ENCODE data around the gene SYNE3.
"Not testable (repeated sequence)": the region's sequence is repeated elsewhere in the genome, so short reads cannot be mapped to it uniquely, and the experiment has no call there.

The SYNE3 gene

GRCh38 chr14:95523051-95523814 is 6.8 kb upstream of the SYNE3 start:
- DNase-seq = no peak

- no peak for DNase-seq
Measured at GRCh38 chr14:95522556-95522955, 6.1 kb upstream of the SYNE3 start.

DNA sequence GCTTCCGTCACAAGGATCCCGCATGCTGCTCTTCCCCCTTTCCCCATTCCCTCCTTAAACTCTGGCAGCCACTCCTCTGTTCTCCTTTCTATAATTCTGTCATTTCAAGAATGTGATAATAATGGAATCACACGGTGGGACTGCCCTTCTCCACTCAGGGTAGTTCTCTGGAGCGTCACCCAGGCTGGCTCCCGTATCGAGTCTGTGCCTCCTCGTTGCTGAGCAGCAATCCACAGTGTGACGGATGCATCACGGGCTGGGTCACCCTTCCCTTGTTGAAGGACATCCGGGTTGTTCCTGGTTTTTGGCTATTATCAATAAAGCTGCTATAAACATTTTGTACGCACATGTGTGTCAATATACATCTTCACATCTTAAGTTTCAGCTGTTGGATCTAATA is 5.7 kb upstream of the SYNE3 start:
- DNase-seq = no peak

GRCh38 chr14:95521001-95521400 is 4.6 kb upstream of the SYNE3 start:
- no peak for DNase-seq

DNA sequence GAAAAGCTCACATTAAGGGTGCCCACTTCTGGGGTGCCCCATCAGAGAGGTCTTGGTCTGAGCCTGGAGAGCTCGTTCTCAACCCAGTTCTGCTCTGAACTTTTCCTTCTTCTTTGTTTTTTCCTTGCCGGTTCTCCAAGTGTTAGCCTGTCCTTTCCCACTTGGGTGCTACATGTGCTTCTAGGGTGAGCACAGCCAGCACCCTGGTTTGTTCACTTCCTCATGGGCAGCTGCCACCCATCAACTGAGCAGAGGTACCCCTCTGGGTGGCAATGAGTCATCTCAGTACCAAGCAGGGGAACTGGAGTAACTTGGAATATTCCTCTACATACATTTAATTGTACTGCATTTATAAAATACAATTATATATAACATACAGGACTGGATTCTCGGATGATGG is 3.9 kb upstream of the SYNE3 start:
- DNase-seq = no peak

DNA sequence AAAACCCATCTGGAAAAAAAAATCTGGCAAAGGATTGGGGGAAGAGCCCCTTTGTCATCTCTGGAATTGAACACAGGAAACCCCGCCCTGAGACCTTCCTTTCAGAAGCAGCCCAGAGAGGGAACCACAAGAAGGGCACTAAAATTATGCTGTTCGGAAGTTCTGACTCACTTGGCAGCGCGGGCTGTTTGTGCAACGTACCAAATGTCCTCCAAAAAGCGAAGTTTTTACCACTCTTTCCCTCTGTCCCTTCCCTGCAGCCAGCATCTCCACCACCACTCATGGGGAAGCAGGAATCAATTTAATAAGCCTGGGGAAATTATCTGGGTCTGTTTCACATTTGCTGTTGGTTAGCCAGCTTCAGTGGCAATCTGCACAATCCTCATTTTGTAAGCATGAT is 3.2 kb upstream of the SYNE3 start:
- peak; percentile 68 for DNase-seq

- no peak for DNase-seq
Measured at GRCh38 chr14:95518045-95518751, 1.7 kb upstream of the SYNE3 start.

DNA sequence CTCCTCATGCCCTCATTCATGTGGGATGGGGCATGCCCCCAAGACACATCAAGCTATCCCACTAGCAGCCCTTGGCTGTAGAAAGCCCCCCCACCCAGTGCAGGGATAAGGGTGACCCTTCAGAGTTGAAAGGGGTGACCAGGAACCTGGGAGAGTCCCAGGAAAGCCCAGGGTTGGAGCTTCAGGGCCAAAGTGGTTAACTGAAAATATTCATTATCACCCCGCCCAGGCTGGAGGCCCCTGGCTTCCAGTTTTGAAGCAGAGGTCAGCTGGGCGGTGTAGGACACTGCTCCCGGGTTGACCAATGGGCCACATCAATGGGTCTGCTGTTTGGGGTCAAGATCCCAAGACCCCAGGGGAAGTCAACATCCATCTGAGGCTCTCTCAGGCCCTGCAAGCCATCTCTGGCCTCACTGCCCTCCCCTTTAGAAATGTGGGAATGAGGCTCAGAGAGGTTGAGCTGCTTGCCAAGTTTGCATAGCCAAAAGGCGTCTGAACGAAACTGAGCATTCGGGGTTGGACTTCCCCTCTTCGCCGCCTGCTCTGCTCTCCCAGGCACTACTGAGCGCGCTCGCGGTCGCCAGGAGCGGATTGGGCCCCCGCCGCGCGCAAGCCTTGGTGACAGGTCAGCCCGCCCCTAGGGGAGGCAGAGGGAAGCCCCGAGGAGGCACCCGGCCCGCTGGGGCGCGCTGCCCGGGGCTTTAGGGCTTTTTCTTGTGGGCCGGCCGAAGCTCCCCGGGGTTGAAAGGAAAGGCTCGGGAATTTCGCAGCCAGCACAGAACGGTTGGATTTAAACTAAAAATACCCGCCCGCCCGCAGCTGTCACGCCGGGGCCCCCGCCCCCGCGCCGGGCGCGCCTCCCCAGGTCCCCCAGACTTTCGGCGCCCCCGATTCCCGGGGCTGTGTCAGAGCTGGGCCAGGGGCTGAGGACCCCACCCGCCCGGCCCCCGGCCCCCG is 576 bp downstream of the SYNE3 start:
- no peak for DNase-seq

DNA sequence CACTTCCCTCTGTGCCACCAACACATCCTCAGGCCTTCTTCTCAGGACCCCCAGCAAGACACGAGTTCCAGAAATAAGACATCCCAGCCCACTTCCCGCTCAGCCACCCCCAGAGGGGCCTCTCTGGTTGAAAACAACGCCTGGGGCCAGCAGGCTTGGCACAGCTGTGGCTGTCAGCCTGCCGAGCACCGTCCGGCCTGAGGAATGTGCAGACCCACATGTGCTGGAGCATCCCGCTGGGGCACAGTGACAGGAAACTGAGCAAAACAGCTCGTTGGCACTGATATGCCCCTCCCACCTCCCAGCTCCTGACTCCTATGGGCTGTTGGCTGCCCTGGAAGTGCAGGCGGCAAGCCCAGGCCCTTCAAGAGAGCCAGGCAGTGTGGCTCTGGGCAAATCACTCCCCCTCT is 1.4 kb downstream of the SYNE3 start:
- DNase-seq = no peak

DNA sequence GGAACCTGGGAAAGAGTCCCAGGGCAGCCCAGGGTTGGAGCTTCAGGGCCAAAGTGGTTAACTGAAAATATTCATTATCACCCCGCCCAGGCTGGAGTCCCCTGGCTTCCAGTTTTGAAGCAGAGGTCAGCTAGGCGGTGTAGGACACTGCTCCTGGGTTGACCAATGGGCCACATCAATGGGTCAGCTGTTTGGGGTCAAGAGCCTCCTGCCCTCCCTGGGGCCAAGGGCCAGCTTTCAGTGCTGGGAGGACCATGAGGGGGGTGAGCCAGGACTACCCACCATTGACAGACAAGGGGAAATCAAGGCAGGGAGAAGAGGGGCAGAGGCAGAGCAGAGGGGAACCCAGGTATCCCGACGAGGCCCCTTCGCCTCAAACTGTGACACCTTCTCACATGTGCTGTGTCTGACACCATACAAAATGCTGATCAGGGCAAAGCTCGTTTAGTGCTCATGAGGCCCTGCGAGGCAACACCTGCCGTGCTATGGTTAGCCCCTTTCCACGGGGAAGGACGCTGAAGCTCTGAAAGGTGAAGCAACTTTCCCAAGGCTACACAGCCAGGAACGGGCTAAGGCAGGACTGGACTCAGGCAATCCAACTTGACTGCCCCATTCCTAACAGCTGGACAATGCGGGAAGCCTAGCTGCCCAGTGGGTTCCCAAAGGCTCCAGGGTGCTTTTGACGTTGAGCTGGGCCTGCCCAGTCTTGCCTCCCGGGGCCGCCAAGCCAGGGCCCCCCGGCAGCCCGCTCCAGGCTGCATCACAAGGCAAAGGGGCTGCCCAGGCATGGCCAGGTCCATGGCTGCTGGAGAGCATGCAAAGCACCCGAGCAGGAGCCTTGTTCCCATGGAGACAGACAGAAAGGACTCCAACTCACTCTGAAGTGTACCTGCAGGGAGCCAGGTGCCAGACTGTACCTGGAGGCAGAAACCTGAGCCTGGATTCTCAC is 2.0 kb downstream of the SYNE3 start:
- DNase-seq = no peak

DNA sequence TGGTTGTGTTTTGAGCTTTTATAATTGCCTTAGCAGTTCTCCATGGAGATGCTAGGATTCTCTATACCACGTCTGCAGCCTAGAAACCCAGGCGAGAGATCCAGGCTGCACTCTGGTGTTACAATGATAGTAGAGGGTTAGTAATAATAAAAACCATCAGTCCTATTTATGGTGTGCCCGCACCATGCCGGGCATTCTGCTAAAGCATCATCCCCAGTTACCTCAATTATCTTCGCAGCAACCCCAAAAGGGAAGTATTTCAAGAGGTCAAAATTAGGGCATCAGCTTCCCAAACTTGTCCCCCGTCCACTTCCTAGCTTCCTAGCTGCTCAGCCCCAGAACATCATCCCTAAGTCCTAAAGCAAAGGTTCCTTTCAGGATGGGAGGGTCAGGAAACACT is 3.2 kb downstream of the SYNE3 start:
- no peak for DNase-seq

- DNase-seq = no peak
Measured at GRCh38 chr14:95511687-95512086, 4.8 kb downstream of the SYNE3 start.

GRCh38 chr14:95510804-95511203 is 5.6 kb downstream of the SYNE3 start:
- DNase-seq = no peak

GRCh38 chr14:95510344-95510743 is 6.1 kb downstream of the SYNE3 start:
- DNase-seq = not testable (repeated sequence)

GRCh38 chr14:95509495-95509894 is 7.0 kb downstream of the SYNE3 start:
- DNase-seq = no peak

GRCh38 chr14:95508377-95508776 is 8.1 kb downstream of the SYNE3 start:
- DNase-seq = no peak

DNA sequence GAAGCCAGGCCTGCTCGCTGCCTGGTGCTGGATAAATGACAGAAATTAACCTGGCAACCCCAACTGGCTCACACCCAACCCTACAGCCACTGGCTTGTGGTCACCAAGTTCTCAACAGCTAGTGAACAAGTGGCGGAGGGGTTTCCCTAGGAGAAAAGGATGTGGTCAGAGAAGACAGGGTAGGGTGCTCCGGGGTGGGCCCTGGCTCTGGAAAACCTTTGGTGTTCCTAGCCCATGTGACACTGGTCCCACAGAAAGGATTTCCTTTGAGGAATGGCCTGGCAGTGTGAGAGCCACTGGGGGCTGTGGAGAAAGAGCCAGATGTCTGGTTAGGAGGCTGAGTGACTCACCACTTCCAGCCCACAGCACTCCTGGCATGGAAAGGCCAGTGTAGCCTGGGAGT is 8.7 kb downstream of the SYNE3 start:
- no peak for DNase-seq

GRCh38 chr14:95507174-95507573 is 9.3 kb downstream of the SYNE3 start:
- peak; percentile 70 for DNase-seq

DNA sequence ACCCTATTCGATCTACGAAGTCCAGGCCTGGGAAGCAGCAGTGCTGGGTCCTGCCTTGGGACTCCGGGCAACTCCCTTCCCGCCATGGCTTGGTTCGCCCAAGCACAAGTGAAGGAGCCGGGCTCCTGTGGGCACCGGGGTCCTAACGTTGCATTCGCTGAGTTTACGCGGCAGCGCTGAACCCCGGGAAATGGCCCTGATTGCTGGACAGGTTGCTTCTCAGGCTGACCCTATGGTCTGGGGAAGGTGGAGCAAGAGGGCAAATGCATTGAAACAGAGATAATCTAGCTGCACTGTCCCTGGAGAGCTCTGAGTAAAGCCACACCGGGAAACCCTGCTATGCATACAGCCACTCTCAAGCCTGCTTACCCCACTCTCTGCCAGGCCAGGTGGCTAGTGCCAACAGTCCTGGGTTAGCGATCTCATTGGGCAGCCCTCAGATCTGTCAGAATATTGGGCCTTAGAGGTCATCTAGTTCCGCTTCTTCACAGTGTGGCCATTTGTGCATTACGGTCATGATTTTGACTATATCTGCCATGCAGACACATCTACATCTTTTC is 11.3 kb downstream of the SYNE3 start:
- no peak for DNase-seq

- no peak for DNase-seq
Measured at GRCh38 chr14:95504135-95505029, 12.1 kb downstream of the SYNE3 start.
